NK-92 (cell line): ENCODE measurements around the gene CLIP1.
"Not testable (repeated sequence)": the region's sequence is repeated elsewhere in the genome, so short reads cannot be mapped to it uniquely, and the experiment has no call there.

Source experiments
- DNase-seq: peaks from one replicate; lab custom pipeline; 2025; ENCODE audit not compliant: unreplicated experiment; lab: John Stamatoyannopoulos, UW

The CLIP1 gene

GRCh38 chr12:122437656-122438121 is 15.2 kb upstream of the CLIP1 start:
- no peak for DNase-seq

GRCh38 chr12:122435186-122435585 is 12.7 kb upstream of the CLIP1 start:
- DNase-seq, result no peak

- DNase-seq, result not testable (repeated sequence)
Observed at GRCh38 chr12:122429043-122429442, 6.6 kb upstream of the CLIP1 start.

- no peak for DNase-seq
Observed at GRCh38 chr12:122427403-122427802, 4.9 kb upstream of the CLIP1 start.

GRCh38 chr12:122423258-122424165 is 1.0 kb upstream of the CLIP1 start:
- DNase-seq, result no peak

- DNase-seq, result no peak
Observed at GRCh38 chr12:122422730-122423257, 325 bp upstream of the CLIP1 start.

- no peak for DNase-seq
Observed at GRCh38 chr12:122421187-122421820, 1.2 kb downstream of the CLIP1 start.

- DNase-seq, result no peak
Observed at GRCh38 chr12:122420471-122421162, 1.9 kb downstream of the CLIP1 start.

GRCh38 chr12:122419094-122419493 is 3.4 kb downstream of the CLIP1 start:
- not testable (repeated sequence) for DNase-seq

- DNase-seq, result not testable (repeated sequence)
Observed at GRCh38 chr12:122415665-122416064, 6.8 kb downstream of the CLIP1 start.

- no peak for DNase-seq
Observed at GRCh38 chr12:122413516-122414404, 8.7 kb downstream of the CLIP1 start.

GRCh38 chr12:122412851-122413433 is 9.5 kb downstream of the CLIP1 start:
- DNase-seq, result no peak

GRCh38 chr12:122411537-122411936 is 10.9 kb downstream of the CLIP1 start:
- no peak for DNase-seq

- DNase-seq, result no peak
Observed at GRCh38 chr12:122407208-122407607, 15.3 kb downstream of the CLIP1 start.

- no peak for DNase-seq
Observed at GRCh38 chr12:122406701-122407164, 15.7 kb downstream of the CLIP1 start.

GRCh38 chr12:122403831-122404230 is 18.6 kb downstream of the CLIP1 start:
- no peak for DNase-seq

- no peak for DNase-seq
Observed at GRCh38 chr12:122403115-122403770, 19.2 kb downstream of the CLIP1 start.

GRCh38 chr12:122402264-122402663 is 20.2 kb downstream of the CLIP1 start:
- no peak for DNase-seq
